GM18868 (cell line): ENCODE measurements around the gene USB1.

Experiments
- ATAC-seq: cut with Tn5 transposase; IDR thresholded peaks from one replicate; pipeline ENCODE4 v1.9.1; 2021; ENCODE audit warnings: mild to moderate bottlenecking, moderate library complexity; ENCODE audit not compliant: unreplicated experiment

USB1 gene

DNA sequence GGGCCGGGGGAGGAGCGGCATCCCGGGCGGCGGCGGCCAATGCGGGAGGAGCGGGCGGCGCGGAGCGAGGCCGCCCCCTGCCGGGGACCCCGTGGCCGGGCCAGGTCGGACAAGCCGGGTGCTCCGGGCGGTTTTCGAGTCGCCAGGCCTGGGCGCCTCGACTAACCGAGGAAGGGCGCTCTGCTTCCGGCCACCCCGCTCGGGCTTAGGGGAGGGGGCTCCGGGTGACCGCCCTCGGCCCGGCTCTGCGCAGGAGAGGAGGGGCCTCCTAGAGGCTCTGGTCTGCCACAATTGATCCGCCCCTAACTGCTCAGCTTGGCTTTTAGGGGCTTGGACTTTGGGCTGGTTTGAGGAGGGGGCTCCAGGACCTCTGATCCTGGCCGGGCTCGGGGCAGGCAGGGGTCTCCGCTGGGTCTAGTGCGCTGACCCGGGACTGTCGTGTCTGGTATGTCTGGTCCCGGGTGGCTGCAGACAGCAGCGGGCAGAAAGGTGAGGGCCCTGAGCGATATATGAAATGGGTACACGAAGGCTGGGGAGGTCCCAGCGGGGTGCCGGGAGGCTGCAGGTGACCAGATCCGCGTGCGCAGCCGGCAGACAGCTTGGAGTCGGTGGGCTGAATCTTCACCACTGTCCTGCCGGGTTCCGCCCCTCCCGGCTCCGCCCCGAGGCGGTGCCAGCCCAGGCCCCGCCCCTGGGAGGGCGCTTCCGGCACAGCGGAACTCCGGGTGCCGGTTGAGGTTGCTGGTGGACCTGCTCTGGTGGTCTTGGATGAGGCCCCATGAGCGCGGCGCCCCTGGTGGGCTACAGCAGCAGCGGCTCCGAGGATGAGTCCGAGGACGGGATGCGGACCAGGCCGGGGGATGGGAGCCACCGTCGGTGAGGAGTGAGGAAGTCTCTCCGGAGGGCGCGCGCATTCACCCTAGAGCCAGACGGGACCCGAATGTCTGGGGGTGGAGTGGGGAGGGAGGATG, at the start of gene USB1:
Gene USB1, plus strand, starts transcription at position 702 of the 971 bp plus-strand sequence. Its CDS starts 77 bp downstream, at position 779.
- ATAC-seq, result peak; percentile 79

DNA sequence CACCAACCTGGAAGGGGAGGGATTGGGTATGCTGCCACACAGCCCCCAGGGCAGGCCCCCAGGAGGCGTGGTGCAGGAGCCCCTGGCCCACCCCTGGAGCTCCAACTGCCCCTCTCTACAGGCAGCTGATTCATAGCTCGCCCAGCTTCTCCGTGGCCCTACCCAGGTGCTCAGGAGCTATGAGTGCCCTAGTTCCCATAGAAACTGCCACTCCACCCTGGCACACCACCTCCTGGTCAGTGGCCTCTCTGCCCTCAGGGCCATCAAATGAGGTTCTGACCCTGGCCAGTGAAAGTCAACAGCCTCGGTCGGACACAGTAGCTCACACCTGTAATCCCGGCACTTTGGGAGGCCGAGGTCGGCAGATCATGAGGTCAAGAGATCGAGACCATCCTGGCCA, 48.3 kb upstream of the USB1 start:
- ATAC-seq, result no peak

- no peak for ATAC-seq
These were observed 47.4 kb upstream of the USB1 start for GRCh38 chr16:57953857-57954256.

- no peak for ATAC-seq
These were observed 45.5 kb upstream of the USB1 start for GRCh38 chr16:57955572-57956188.

- ATAC-seq, result no peak
These were observed 44.9 kb upstream of the USB1 start for GRCh38 chr16:57956270-57956808.

DNA sequence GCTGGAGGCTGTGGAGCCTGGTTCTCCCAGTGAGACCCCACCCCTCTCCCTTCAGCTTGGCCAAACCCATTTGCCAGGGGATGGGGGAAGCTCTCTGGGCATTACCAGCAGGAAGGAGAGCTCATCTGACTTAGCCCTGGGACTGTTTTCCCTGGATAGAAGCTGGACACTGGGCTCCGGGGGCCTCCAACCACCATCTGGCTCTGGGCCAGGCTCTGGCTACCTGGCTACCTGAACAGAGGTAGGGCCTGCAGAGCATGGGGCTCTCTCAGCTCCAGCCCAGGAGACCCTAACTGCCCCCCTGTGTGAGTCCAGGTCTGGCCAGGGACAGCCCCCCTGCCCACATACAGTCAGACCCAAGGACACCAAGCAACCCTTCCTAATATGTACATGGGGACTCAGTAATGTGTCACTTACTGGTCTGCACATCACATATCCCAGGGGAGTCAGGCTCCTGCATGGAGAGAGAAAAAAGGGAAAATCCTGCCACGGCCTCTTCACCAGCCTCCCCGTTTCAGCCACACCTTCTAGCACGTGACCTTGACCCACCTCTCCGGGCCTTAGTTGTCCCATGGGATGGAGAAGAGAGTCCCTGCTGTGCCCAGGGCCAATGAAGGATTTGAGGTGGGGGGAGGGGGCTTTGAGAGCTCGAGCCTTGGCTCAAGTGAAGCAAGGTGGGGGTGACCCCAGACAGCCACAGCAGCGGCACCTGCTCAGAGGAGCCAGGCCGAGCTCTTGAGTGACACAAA, 44.1 kb upstream of the USB1 start:
- ATAC-seq, result no peak

DNA sequence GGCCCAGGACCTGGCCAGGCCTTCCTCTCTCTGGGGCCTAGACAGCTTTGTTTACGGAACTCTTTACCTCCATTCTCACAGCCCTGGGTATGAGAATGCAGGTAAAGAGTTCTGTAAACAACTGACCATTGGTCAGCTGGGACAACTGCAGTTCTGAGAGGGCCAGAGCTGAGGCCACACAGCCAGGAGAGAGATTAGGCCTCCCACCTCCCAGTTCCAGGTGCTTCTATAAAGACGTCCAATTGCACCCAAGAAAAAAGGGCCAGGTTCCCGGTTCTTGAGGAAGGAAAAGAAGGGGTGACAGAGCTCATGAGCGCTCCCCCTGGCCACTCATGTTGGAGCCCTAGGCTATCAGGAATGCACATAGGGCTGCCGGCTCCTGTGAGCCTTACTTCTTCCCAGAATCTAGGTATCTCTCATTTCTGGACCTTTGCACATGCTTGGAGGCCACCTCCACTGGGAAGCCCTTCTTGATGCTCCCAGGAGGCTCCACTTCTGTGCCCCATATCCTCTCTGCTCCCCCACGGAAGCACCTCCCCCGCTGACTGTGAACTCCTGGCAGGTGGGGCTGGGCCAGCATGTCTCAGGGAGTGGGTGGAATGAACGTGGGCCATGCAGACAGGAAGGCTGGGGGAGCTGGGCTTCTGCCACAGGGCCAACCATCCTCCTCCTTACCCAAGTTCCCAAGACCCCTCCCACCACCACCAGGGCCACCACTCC, 43.4 kb upstream of the USB1 start:
- ATAC-seq, result no peak

DNA sequence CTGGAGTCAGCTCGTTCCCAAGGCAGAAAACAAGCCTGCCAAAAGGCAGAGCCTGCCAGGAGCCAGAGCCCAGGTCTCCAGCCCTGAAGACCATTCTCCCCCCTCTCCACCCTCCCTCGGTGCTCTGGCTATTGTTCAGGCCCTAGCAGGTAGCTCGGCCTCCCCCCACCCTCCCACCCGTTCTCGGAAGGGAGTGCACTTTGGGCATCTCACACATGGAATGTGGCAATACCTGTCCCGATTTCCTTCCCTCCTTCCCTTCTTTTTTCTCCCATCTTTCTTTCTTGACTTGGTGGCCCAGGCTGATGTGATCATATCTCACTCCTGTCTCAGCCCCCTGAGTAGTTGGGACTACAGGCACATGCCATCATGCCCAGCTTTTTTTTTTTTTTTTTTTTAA, 42.7 kb upstream of the USB1 start:
- no peak for ATAC-seq

DNA sequence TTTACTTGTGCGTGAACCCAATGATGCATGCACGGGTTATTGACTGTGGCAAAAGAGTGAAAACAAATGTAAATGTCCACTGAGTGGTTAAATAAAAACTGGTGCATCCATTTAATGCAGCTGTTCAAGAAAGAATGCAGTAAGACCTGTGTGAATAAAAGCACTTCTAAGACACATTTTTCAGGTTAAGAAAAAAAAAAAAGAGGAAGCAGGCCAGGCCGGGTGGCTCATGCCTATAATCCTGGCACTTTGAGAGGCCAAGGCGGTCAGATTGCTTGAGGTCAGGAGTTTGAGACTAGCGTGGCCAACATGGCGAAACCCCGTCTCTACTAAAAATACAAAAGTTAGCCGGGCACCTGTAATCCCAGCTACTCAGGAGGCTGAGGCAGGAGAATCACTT, 42.1 kb upstream of the USB1 start:
- ATAC-seq, result no peak

GRCh38 chr16:57959804-57960203, 41.4 kb upstream of the USB1 start:
- ATAC-seq, result no peak

DNA sequence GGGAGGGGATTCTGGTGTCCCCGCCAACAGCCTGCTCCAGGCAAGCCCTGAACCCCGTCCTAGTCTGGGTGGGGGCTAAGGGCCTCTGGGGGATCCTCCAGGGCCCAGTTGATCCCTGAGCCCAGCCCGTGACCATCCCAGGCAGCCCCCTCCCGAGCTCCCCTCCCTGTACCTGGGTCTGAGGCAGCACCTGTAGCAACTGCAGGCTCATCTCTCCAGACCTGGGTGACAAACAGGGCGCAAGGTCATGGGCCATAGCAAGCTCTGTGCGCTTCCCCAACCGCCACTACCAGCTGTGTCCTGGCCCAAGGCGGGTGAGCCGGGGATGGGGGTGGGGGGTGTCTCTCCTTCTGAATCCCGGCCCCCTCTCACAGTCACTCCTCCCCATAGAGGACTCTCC, 40.9 kb upstream of the USB1 start:
- no peak for ATAC-seq

DNA sequence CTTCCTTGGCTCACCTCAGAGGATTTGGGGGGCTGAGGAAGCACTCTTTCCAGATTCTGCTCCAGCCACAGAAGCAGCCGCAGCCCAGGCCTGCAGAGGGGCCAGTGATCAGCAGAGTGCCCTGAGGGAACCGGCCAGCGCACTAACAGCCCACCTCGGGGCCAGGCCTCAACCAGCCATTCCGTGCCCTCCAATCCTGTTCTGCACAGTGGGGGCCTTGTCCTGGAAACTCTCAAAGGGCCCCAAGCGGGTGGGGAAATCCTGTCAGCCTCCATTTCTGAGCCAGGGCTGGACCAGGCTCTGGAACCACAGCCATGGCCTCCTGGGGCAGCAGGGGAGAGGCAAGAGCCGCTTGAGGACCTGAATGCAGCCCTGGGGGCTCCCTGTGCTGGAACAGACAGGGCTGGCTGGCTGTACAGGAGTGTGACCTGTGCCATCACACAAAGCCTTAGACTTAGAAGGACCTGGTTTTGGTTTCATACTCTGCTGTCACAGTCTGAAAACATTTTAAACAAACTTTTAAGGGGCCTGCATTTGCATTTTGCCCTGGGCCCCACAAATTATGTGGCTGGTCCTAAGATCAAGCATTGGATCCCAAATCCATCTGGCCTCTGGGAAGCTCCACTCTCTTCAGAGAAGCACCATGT, 40.3 kb upstream of the USB1 start:
- ATAC-seq, result no peak

DNA sequence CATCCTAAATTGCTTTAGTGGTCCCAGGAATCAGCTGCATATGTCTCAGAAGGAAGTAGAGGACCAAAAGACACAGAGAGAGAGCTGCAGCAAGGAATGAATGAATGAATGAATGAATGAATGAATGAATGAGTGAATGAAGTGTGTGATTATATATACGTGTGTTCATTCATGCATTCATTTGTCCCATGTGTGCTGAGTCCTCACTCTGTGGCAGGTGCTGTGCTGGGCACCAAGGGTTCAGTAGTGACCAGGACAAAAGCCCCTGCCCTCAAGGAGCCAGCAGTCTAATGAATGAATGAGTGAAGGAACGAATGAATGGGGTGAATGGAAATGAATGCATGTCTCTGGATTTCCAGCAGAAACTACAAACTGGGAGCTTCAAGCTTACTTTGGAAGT, 39.7 kb upstream of the USB1 start:
- no peak for ATAC-seq

DNA sequence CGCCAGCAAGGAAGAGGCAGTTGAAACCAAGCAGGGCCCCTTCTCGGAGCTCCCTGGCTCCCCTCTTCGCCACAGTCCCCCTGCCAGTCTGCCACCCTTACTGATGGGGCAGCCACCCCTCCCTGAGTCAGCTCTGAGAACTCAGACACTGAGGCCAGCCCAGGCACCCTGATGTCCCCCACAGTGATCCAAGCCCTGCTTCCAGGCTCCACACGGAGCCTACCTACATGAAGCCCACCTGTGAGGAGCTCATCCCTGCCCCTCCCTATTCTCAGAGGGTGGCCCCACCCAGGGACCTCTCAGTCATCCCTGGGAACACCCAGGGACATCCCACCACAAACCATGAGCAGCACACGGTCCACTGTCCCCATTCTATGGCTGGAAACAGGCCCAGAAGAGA, 39.2 kb upstream of the USB1 start:
- no peak for ATAC-seq

- ATAC-seq, result no peak
These were observed 38.5 kb upstream of the USB1 start for GRCh38 chr16:57962756-57963155.

DNA sequence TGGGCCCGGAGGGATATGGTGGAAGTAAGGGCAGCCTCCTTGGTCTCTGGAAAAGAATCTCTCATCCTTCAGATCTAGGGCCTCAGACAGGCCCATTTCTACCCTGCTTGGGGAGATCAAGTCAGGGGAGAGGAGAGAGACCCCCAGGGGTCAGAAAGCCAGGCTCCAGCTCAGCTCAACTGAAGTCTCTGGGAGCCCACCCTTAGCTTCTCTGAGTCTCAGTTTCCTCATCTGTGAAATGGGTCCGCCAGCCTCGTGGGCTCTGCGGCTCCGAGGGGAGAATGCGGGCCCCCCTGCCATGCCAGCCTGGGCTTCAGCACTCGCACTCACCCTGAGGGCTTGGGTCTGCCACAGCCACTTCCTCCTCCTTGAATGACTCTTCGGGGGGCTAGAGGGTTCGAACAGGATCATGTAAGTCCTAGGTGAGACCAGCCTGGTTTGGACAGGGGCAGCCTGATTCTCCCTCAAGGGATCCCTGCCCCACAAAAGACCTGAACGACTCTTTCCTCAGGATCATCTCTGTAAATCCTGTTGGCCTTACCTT, 37.0 kb upstream of the USB1 start:
- ATAC-seq, result no peak

GRCh38 chr16:57966204-57966771, 34.9 kb upstream of the USB1 start:
- ATAC-seq, result no peak

- no peak for ATAC-seq
These were observed 34.2 kb upstream of the USB1 start for GRCh38 chr16:57966986-57967385.

- no peak for ATAC-seq
These were observed 33.3 kb upstream of the USB1 start for GRCh38 chr16:57967916-57968315.
